UCSD-AML1 (cell line): ENCODE data around the gene EIF3A.
"Not testable (repeated sequence)": the region's sequence is repeated elsewhere in the genome, so short reads cannot be mapped to it uniquely, and the experiment has no call there.

Experiments used
- DNase-seq: peaks from one replicate; lab custom pipeline; 2025; ENCODE audit not compliant: unreplicated experiment; lab: John Stamatoyannopoulos, UW

Gene EIF3A, protein sequence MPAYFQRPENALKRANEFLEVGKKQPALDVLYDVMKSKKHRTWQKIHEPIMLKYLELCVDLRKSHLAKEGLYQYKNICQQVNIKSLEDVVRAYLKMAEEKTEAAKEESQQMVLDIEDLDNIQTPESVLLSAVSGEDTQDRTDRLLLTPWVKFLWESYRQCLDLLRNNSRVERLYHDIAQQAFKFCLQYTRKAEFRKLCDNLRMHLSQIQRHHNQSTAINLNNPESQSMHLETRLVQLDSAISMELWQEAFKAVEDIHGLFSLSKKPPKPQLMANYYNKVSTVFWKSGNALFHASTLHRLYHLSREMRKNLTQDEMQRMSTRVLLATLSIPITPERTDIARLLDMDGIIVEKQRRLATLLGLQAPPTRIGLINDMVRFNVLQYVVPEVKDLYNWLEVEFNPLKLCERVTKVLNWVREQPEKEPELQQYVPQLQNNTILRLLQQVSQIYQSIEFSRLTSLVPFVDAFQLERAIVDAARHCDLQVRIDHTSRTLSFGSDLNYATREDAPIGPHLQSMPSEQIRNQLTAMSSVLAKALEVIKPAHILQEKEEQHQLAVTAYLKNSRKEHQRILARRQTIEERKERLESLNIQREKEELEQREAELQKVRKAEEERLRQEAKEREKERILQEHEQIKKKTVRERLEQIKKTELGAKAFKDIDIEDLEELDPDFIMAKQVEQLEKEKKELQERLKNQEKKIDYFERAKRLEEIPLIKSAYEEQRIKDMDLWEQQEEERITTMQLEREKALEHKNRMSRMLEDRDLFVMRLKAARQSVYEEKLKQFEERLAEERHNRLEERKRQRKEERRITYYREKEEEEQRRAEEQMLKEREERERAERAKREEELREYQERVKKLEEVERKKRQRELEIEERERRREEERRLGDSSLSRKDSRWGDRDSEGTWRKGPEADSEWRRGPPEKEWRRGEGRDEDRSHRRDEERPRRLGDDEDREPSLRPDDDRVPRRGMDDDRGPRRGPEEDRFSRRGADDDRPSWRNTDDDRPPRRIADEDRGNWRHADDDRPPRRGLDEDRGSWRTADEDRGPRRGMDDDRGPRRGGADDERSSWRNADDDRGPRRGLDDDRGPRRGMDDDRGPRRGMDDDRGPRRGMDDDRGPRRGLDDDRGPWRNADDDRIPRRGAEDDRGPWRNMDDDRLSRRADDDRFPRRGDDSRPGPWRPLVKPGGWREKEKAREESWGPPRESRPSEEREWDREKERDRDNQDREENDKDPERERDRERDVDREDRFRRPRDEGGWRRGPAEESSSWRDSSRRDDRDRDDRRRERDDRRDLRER (N-terminal part only)

DNA sequence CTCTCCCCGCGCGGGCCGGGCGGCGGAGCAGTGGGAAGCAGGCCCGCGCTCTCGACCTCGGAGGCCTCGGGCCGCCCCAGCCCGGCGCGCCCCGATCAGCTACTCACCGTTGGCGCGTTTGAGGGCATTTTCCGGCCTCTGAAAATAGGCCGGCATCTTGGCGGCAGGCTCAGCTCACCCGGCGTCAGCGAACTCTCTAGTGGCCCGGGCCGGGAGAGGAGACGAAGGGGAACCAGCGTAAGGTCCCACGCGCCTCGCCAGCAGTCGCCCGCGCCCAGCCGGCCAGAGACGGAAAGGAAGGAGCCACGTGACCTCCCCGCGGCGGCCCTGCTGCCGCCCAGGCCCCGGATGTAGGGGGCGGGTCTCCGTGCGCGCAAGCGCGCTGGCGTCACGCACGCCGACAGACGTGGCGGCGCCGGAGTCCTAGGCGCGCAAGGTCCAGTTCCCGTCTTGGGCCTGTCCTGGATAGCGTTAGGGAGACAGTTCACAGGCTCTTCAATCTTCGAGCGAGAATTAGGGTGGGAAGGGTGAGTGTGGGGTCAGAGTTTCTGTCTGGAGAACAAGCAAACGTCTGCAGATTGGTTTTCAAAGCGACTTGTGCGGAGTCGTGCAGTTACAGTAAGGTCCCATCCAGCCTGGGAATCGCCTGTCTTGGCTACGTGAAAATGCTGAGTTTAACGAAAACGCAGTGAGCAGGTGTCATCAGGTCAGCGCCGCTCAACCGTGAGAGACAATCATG is at the start of gene EIF3A:
TSS of gene EIF3A (minus strand) at position 297 of the 739 bp plus-strand sequence. CDS start at position 156, 141 bp downstream.
- peak; percentile 95 for DNase-seq

DNA sequence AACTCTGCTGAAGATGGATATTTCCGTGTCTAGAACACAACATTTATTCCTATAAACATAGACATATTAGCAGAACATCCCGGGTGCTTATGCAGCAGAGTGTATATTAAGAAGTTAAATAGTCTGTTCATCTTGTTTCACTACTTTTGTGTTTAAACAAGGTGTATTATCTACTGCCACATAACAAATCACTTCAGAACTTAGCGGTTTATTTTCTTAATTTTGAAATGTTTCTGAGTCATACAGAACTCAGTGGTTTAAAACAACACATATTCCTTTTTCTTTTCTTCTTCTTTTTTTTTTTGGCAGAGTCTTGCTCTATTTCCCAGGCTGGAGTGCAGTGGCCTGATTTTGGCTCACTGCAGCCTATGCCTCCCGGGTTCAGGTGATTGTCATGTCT is 49.1 kb upstream of the EIF3A start:
- no peak for DNase-seq

DNA sequence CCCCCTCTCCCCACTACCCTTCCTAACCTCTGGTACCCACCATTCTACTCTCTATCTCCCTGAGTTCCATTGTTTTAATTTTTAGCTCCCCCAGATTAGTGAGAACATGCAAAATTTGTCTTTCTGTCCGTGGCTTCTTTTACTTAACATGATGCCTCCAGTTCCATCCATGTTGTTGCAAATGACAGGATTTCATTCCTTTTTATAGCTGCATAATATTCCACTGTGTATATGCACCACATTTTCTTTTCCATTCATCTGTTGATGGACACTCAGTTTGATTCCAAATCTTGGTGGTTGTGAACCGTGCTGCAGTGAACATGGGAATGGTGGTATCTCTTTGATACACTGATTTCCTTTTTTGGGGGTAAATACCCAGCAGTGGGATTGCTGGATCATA is 45.3 kb upstream of the EIF3A start:
- DNase-seq = no peak

DNA sequence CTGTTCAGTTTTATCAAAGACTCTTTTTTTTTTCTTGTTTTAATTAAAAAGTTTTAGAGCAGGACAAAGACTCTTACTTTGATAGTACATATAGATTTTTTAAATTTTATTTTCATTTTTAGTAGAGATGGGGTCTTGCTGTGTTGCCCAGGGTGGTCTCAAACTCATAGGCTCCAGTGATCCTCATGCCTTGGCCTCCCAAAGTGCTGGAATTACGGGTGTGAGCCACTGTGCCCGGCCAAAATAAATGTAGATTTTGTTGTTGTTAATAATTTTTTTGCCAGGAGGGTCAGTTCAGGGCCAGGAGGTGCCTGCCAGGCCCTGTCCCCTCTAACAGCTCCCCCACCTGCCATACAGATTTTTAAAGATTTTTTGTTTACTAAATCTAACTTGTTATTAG is 40.3 kb upstream of the EIF3A start:
- DNase-seq = no peak

DNA sequence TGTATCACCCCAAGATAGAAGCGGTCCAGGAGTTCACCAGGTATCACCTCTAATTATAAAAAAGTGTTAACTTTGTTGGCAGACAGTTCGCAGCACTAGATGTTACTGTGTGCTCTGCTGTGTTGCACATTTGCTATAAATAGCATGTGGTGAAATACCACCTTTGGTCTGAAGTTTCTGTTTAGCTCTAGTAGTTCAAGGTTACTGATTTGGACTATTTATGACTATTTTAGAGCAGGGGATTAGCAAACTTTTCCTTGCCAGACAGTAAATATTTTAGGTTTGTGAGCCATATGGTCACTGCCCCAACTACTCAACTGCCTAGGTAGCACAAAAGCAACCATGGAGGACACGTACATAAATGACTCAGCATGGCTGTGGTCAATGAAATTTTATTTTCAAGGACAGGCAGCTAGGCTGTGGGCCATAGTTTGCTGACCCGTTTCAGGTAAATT is 39.8 kb upstream of the EIF3A start:
- no peak for DNase-seq

DNA sequence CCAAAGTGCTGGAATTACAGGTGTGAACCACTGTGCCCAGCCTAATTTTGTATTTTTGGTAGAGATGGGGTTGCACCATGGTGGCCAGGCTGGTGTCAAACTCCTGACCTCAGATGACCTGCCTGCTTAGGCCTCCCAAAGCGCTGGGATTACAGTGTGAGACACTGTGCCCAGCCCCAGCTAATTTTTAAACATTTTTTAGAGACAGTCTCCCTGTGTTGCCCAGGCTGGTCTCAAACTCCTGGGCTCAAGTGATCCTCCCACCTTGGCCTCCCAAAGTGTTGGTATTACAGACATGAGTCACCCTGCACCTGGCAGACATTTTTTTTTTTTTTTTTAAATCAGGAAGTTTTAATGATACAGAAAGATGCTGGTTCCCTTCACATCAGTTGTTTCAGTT is 38.8 kb upstream of the EIF3A start:
- no peak for DNase-seq

DNA sequence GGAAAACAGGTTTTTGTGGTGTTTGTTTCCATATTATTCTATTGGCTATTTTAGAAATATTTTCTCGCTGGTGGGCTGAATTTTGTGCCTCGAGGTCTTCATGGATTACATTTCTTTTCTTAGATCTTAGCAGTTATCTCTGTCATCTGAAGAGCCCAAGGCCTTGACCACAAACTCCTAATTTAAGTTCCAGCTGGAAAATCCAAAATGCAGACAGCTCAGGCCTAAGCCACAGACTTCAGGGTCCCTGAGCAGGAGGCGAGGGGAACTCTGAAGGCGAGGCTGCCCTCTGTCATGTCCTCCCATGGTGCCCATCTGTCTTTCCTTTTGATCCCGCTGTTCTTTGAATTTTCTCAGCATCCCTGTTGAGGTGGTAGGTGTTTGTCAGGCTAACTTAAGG is 37.6 kb upstream of the EIF3A start:
- no peak for DNase-seq

DNA sequence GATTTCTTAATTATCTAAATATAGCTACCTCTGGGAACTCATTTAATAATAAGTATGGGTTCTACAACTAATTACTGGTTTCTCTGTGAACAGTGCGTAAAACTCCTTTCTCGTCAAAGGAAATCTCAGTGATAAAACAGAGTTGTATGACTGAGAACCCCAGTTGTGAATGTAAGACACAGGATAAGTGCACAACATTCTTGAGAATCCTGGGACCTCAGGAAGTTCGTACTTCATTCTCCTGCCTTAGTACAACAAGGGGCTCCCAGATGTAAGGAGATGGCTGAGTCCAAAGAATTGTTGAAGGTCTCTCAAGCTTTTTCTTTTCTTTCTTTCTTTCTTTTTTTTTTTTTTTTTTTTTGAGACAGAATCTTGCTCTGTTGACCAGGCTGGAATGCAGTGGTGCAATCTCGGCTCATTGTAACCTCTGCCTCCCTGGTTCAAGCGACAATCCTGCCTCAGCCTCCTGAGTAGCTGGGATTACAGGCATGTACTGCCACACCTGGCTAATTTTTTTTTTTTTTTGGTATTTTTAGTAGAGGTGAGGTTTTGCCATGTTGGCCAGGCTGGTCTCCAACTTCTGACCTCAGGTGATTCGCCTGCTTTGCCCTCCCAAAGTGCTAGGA is 35.8 kb upstream of the EIF3A start:
- no peak for DNase-seq

DNA sequence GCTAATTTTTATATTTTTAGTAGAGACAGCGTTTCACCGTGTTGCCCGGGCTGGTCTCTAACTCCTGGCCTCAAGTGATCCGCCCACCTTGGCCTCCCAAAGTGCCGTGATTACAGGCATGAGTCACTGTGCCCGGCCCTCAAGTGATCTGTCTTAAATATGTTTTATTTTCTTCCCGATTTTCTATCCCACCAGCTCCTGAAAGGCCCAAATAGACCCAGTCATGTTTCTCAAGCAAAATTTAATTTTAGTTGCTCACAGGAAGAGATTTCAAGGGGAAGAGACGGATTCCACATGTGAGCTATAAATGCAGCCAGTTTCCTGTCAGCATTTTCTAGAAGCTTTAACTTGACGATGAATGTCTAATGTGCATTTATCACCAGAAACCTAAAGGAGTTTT is 35.3 kb upstream of the EIF3A start:
- DNase-seq = no peak

DNA sequence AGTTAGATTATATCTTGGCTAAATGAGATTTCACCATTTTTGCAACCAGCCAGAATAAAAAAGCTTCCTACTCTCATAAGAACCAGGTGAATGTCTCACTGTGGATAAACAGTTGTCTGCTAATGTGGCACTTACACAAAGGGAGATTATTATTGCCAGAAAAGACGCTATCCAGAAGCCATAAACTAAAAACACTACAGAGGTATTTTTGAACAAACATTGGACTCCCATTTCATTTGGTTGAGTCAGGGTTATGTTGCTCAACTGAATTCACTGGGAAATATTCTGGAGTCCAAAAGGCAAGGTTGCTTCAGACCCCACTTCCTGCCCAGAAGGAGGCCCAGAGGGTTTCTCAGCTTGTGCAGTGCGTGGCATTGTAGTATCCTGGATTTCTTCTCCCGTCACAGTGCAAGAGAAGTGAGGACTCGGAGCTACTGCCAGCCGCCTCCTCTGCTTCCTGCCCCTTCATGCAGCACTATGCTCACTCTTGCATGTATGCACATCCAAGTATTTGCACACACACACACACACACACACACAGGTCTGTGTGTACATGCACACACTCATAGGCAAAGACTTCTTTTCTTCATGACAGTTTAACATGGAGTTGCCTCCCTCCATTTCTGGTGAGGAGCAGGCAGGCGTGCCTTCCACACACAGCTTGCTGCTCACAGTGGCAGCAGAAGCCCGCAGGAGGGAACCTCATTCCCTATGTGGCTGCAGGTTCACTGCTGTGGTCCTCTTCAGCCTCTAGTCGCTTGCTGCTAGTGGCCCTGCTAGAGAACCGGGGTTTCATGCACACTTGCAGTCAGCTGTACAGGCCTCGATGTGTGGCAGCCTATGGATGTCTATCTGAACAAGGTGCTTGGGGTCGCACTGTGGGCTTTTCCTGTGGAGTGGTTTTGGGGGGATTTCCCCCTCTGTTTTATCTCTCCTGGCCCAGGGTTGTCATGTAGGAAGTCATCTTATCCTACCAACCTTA is 33.4 kb upstream of the EIF3A start:
- peak; percentile 56 for DNase-seq

DNA sequence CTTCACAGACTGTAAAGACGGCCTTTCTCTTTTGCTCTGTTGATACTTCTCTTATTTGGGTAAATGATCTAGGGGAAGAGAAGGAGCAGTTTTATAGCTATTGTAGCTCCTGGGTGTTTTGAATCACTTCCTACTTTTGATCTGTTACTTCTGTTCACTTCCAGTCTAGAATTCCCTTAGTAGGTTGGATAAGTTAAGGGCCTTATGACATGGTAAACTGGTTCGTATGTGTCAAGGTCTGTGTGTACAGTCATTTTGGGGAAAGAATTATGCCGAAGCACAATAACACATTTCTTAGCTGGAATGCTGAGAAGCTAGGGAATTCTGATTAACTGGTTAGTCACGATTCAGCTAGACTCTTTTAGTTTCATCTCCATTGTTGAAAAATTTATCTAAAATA is 31.4 kb upstream of the EIF3A start:
- DNase-seq = no peak

DNA sequence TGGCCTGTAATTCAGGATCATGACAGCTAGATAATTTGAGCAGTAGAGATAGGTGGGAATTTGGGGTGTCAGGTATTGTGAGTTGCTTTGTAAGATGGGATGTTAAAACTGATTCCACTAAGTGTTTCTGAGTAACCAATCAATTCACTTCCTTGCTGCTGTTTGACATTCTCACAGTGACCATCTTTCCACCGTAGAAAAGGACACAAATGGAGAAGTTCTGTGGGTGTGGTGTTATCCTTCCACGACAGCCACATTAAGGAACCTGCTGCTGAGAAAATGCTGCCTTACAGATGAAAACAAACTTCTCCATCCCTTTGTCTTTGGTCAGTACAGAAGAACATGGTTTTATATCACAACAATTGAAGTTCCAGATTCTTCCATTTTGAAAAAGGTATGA is 27.2 kb upstream of the EIF3A start:
- not testable (repeated sequence) for DNase-seq

DNA sequence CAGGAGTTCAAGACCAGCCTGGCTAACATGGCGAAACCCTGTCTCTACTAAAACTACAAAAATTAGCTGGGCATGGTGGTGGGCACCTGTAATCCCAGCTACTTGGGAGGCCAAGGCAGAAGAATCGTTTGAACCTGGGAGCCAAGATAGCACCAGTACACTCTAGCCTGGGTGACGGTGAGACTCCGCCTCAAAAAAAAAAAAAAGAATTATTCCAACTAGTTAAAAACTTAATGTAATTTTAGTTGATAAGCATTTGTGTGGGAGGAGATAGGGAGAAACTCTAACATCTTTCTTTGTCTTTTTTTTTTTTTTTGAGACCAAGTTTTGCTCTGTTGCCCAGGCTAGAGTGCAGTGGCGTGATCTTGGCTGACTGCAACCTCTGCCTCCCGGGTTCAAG is 26.5 kb upstream of the EIF3A start:
- DNase-seq = not testable (repeated sequence)

DNA sequence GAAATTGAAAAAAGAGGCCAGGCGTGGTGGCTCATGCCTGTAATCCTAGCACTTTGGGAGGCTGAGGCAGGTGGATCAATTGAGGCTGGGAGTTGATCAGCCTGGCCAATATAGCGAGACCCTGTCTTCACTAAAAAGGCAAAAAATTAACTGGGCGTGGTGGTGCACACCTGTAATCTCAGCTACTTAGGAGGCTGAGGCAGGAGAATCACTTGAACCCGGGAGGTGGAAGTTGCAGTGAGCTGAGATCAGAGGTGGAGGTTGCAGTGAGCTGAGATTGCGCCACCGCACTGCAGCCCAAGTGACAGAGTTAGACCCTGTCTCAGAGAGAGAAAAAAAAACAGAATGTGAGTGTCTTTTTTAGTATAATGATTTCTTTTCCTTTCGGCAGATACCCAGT is 25.3 kb upstream of the EIF3A start:
- DNase-seq = not testable (repeated sequence)

DNA sequence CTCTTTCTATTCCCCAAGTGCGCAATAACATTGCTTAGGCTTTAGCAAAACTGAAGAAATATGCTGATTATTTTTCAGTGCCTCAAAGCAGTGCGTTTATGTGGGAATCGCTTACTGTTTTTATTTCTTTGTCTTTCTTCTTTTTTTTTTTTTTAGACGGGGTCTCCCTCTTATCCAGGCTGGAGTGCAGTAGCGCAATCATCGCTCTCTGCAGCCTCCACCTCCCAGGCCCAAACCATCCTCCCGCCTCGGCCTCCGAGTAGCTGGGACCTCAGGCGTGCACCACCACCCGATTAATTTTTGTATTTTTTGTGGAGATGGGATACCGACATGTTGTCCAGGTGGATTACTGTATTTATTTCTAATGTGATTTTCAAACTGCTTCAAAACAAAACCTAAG is 24.5 kb upstream of the EIF3A start:
- DNase-seq = no peak

DNA sequence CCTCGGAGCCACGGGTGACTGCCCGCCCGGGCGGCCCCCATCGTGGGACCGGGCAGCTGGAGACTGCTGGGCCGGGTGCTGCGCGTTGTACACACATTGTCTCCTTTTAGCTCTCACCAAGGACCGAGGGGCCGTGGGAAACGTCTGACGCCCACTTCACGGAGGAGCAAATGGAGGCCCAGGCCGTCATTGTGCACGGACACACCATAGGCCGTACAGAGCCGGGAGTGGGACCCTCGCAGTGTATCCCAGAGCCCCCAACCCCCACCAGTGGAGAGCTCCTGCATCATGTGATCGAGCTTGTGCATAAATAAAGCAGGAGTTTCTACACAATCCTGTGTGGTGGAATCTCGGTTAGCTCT is 24.0 kb upstream of the EIF3A start:
- DNase-seq = no peak

DNA sequence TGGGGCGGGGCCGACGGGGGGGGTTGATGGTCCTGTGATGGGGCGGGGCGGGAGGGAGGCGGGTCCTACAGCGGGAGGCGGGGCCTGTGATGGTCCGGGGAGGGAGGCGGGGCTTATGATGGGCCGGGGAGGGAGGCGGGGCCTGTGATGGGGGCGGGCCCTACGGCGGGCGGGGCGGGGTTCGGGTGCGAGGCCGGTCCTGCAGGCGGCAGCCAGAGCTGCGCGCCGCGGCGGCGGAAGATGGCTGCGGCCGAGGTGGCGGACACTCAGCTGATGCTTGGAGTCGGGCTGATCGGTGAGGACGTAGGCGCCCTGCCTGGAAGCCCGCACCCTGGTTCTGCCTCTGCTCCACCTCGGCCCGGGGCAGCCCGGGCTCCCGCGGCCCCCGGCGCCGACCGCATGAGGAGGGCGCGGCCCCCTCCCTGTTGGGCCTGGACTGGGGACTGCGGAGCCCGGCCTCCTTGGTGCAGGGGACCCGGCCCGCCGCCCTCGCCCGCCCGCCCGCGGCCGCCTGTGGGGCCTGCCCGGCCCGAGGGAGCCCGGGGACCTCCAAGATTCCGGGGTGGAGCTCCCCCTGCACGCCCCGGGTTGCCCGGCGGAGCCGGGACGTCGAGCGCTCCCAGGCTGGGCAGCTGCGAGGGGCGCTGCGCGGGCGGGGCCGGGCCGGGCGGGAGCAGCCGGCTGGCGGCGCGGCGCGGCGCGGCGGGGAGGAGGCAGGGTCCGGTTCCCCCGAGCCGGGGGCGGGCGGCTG is 23.5 kb upstream of the EIF3A start, which contains the start of gene DENND10:
TSS of gene DENND10 (plus strand) at position 211 of the 751 bp plus-strand sequence. CDS start at position 241, 30 bp downstream.
- peak; percentile 81 for DNase-seq

DNA sequence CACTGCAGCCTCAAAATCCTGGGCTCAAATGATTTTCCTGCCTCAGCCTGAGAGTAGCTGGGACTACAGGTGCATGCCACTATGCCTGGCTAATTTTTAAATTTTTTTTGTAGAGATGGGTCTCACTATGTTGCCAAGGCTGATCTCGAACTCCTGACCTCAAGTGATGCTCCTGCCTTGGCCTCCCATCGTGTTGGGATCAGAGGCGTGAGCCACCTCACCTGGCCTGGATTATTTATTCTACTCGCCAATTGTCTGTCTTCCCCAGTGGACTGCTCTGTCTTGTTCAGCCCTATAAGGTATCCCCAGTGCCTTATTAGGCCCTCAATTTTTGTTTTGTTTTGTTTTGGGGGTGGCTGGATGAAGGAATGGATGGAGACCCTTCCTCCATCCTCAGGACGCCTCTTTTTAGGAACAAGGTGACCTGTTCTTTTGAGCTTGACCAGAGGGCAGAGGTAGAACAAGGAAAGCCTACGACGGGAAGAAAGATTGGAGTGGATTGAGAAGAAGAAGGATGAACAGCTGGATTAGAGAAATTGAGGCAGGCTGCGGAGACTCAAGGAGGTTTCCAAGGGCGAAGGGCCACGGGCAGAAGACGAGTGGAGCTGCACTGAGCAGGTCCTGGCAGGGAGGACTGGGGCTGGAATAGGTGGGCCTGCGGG is 22.8 kb upstream of the EIF3A start:
- no peak for DNase-seq
